Measurements from ENCODE around the gene URM1.

GRCh38 chr9:128416432-128417019, 45.4 kb downstream of the URM1 start:
- TF ChIP-seq CTCF (conservative IDR thresholded peaks at IDR 0.05; ENCODE audit: low read depth, low read length) (no peak), EZH2 (IDR thresholded peaks at IDR 0.05; ENCODE audit: borderline replicate concordance, low read depth, low read length, poor library complexity, severe bottlenecking) (no peak)

All from A673 (cell line).